GM23338 (cell line): Measurements from ENCODE around the gene FOXG1. TPM values are rescaled to one million over a fixed set of nuclear protein-coding genes. Genes with fewer than 3 reads are reported as not detected.

Experiments used
- ATAC-seq: fragments of 200-7000 bp; cut with Tn5 transposase; 3 replicates; pipeline ENCODE4 v1.9.1; 2020
- DNase-seq: peaks from one replicate; pipeline ENCODE4 v3.0.0-alpha.2; 2015; ENCODE audit warnings: low spot score
- H2AFZ ChIP-seq: fragments of 200-600 bp; sonication (generic); 2 replicates; pipeline ENCODE4 v1.8.0; 2016; ENCODE audit warnings: antibody characterized with exemption, mild to moderate bottlenecking, moderate library complexity
- H3F3A ChIP-seq: fragments of 200-600 bp; sonication (generic); replicated peaks from 2 replicates; pipeline ENCODE4 v1.8.0; 2017; ENCODE audit warnings: antibody characterized with exemption, mixed run types, low read depth
- H3K27ac ChIP-seq: fragments of 200-600 bp; sonication (generic); 2 replicates; pipeline ENCODE4 v1.6.1; 2016; ENCODE audit warnings: low read depth
- H3K27me3 ChIP-seq: fragments of 200-600 bp; sonication (generic); 2 replicates; pipeline ENCODE4 v1.8.0; 2016; ENCODE audit warnings: mild to moderate bottlenecking, mixed run types, moderate library complexity; ENCODE audit not compliant: insufficient read depth
- H3K36me3 ChIP-seq: fragments of 200-600 bp; sonication (generic); 2 replicates; pipeline ENCODE4 v1.8.0; 2016; ENCODE audit warnings: mild to moderate bottlenecking; ENCODE audit not compliant: insufficient read depth
- H3K4me1 ChIP-seq: fragments of 200-600 bp; sonication (generic); 2 replicates; pipeline ENCODE4 v1.8.0; 2016; ENCODE audit warnings: mild to moderate bottlenecking, moderate library complexity; ENCODE audit not compliant: insufficient read depth
- H3K4me2 ChIP-seq: fragments of 200-600 bp; sonication (generic); 2 replicates; pipeline ENCODE4 v1.7.1; 2017; ENCODE audit warnings: mixed run types
- H3K4me3 ChIP-seq: fragments of 200-600 bp; sonication (generic); 2 replicates; pipeline ENCODE4 v1.6.1; 2016; ENCODE audit warnings: mixed run types
- H3K79me2 ChIP-seq: fragments of 200-600 bp; sonication (generic); replicated peaks from 2 replicates; pipeline ENCODE4 v1.8.0; 2017; ENCODE audit warnings: mild to moderate bottlenecking; ENCODE audit not compliant: insufficient read depth
- H3K9me2 ChIP-seq: fragments of 200-600 bp; sonication (generic); 2 replicates; pipeline ENCODE4 v1.8.0; 2017; ENCODE audit not compliant: insufficient read depth
- H4K20me1 ChIP-seq: fragments of 200-600 bp; sonication (generic); replicated peaks from 2 replicates; pipeline ENCODE4 v1.8.0; 2017; ENCODE audit warnings: mild to moderate bottlenecking; ENCODE audit not compliant: insufficient read depth
- H3K27ac Mint-ChIP-seq: 2 replicates; pipeline ENCODE4 v1.8.0; 2020; ENCODE audit warnings: inconsistent platforms, mild to moderate bottlenecking, moderate library complexity, mixed read lengths
- H3K27me3 Mint-ChIP-seq: 3 replicates; pipeline ENCODE4 v1.8.0; 2022; ENCODE audit warnings: low read depth, mild to moderate bottlenecking, moderate library complexity, mixed read lengths, inconsistent platforms; ENCODE audit not compliant: insufficient read depth, poor library complexity
- H3K36me3 Mint-ChIP-seq: 3 replicates; pipeline ENCODE4 v1.8.0; 2021; ENCODE audit warnings: low read depth, mild to moderate bottlenecking, inconsistent platforms, moderate library complexity, mixed read lengths
- H3K4me1 Mint-ChIP-seq: 3 replicates; pipeline ENCODE4 v1.8.0; 2020; ENCODE audit warnings: mild to moderate bottlenecking, inconsistent platforms, mixed read lengths
- H3K4me3 Mint-ChIP-seq: 3 replicates; pipeline ENCODE4 v1.8.0; 2021; ENCODE audit warnings: moderate library complexity, mild to moderate bottlenecking, inconsistent platforms, mixed read lengths
- H3K9me3 Mint-ChIP-seq: 3 replicates; pipeline ENCODE4 v1.8.0; 2020; ENCODE audit warnings: moderate library complexity, mild to moderate bottlenecking, inconsistent platforms, mixed read lengths
- CREB1 ChIP-seq: fragments of 250-450 bp; sonication (Bioruptor Pico); IDR thresholded peaks from 2 replicates; pipeline ENCODE4 v1.5.0; 2020; ENCODE audit warnings: low read depth, mild to moderate bottlenecking, moderate library complexity
- EZH2 ChIP-seq: fragments of 200-600 bp; sonication (generic); IDR thresholded peaks from one replicate; pipeline ENCODE4 v1.8.0; 2017; ENCODE audit warnings: antibody characterized with exemption, mild to moderate bottlenecking, low read depth; ENCODE audit not compliant: unreplicated experiment
- EZH2phosphoT487 ChIP-seq: fragments of 200-600 bp; sonication (generic); IDR thresholded peaks from one replicate; pipeline ENCODE4 v1.8.1; 2018; ENCODE audit warnings: antibody characterized with exemption; ENCODE audit not compliant: unreplicated experiment
- STAT1 ChIP-seq: IDR thresholded peaks from one replicate; pipeline ENCODE4 v1.6.1; 2016; ENCODE audit warnings: antibody characterized with exemption; ENCODE audit not compliant: unreplicated experiment
- ZNF331 ChIP-seq: fragments of 250-450 bp; sonication (Bioruptor Pico); IDR thresholded peaks from 2 replicates; pipeline ENCODE4 v1.5.0; 2020; ENCODE audit warnings: low read depth, mild to moderate bottlenecking, moderate library complexity
- ZNF462 ChIP-seq: fragments of 250-450 bp; sonication (Bioruptor Pico); IDR thresholded peaks from 2 replicates; pipeline ENCODE4 v1.5.0; 2020; ENCODE audit warnings: mild to moderate bottlenecking, moderate library complexity
- polyA plus RNA-seq: library from polyadenylated mRNA; unstranded; fragments of >200 nt; fragmentation: Nextera tagmentation; extraction: Ambion mirVana; gene quantifications from 2 replicates; pipeline ENCODE4 v1.2.1, GENCODE V29; 2016
- total RNA-seq: library from RNA; depleted of rRNA; stranded (reverse); fragments of >200 nt; shearing (Covaris generic); gene quantifications from 2 replicates; pipeline ENCODE4 v1.2.3, GENCODE V29; 2014

FOXG1 gene
- total and polyA plus RNA-seq, 2 experiments from 2014 or later, result 0.05 to 0.10 TPM

GRCh38 chr14:28767853-28768741 is 1.5 kb downstream of the FOXG1 start (continued):
- no peak for TF ChIP-seq ZNF462 (CRISPR knock-in tag)
- TF ChIP-seq EZH2, result peak; percentile 81
- no peak for TF ChIP-seq CREB1 (CRISPR knock-in tag)

- Histone ChIP-seq H3K79me2 (no peaks in the 10 kb centered on the region), H3K4me2 (no peak overlapping the region), H2AFZ (no peak overlapping the region), H3K27ac (no peak overlapping the region), H3K36me3 (no peaks in the 10 kb centered on the region), H3K4me3 (no peak overlapping the region), H3K9me2 (no peaks in the 10 kb centered on the region), H3K27me3 (peaks cover 92% of the 10 kb centered on the region), H3K4me1 (peaks cover 48% of the 10 kb centered on the region), H3F3A (peaks cover 17% of the 10 kb centered on the region), H4K20me1 (peaks cover 31% of the 10 kb centered on the region)
- Mint-ChIP-seq H3K4me3 (no peak overlapping the region), H3K36me3 (no peaks in the 10 kb centered on the region; the same call in 2 of the 3 replicates), H3K4me1 (peaks cover 38% of the 10 kb centered on the region), H3K27me3 (peaks cover 92% of the 10 kb centered on the region), H3K27ac (no peak overlapping the region), H3K9me3 (peaks cover 4% of the 10 kb centered on the region; the same call in 1 of the 3 replicates)
- TF ChIP-seq EZH2, result peak; percentile 7
- TF ChIP-seq STAT1, result no peak
- TF ChIP-seq EZH2phosphoT487, result no peak
- no peak for TF ChIP-seq ZNF331 (CRISPR knock-in tag)
- DNase-seq (no peak), ATAC-seq (no peak)
Observed at GRCh38 chr14:28769276-28769880, 2.8 kb downstream of the FOXG1 start.
